Gastroesophageal sphincter (tissue), 4 donors: ENCODE data around the gene CEBPE. TPM values are rescaled to one million over a fixed set of nuclear protein-coding genes. Genes with fewer than 3 reads are reported as not detected.

Source experiments
- ATAC-seq: fragments of 150-250 bp; one replicate; pipeline ENCODE4 v1.9.1; 2016; ENCODE audit warnings: mild to moderate bottlenecking, moderate library complexity
- H3K27ac ChIP-seq, 4 donors: fragments of 200-600 bp; sonication (generic) in 3 of 4; 1 replicate in 3 of 4; 2 replicates in 1 of 4; pipeline ENCODE4 v1.5.1; 2016 to 2019
- H3K27me3 ChIP-seq: fragments of 200-600 bp; sonication (generic); one replicate; pipeline ENCODE4 v1.5.1; 2019
- H3K36me3 ChIP-seq, 2 donors: fragments of 200-600 bp; sonication (generic); one replicate each; pipeline ENCODE4 v1.5.1; 2019; ENCODE audit warnings: control low read depth in 1 of 2
- H3K4me1 ChIP-seq, 3 donors: fragments of 200-600 bp; sonication (generic); 1 replicate in 2 of 3; 2 replicates in 1 of 3; pipeline ENCODE4 v1.5.1; 2016 to 2019; ENCODE audit warnings: control low read depth in 2 of 3
- H3K4me3 ChIP-seq, 2 donors: fragments of 200-600 bp; sonication (generic); one replicate each; pipeline ENCODE4 v1.5.1; 2019; ENCODE audit warnings: mild to moderate bottlenecking in 1 of 2, moderate library complexity in 1 of 2
- H3K9me3 ChIP-seq, 3 donors: fragments of 200-600 bp; sonication (generic); one replicate each; pipeline ENCODE4 v1.5.1; 2017 to 2019; ENCODE audit warnings: control low read depth in 2 of 3
- CTCF ChIP-seq, 4 experiments: fragments of 200-600 bp in 2 of 4; fragments of 450-650 bp in 2 of 4; sonication (generic) in 1 of 4; IDR thresholded peaks; one replicate each; pipeline ENCODE4 v1.5.1; 2017 to 2019; ENCODE audit warnings: antibody characterized with exemption in 4 of 4, mild to moderate bottlenecking in 2 of 4, moderate library complexity in 2 of 4
- EP300 ChIP-seq: sonication (generic); formaldehyde crosslinking; IDR thresholded peaks from one replicate; pipeline ENCODE4 v1.6.1; 2017; ENCODE audit warnings: antibody characterized with exemption, mild to moderate bottlenecking
- POLR2A ChIP-seq, 2 donors: fragments of 450-650 bp; IDR thresholded peaks; one replicate each; pipeline ENCODE4 v1.6.1; 2017; ENCODE audit warnings: antibody characterized with exemption in 2 of 2, mild to moderate bottlenecking in 2 of 2, moderate library complexity in 1 of 2
- POLR2AphosphoS5 ChIP-seq: sonication (generic); formaldehyde crosslinking; IDR thresholded peaks from one replicate; pipeline ENCODE4 v1.6.1; 2017; ENCODE audit warnings: antibody characterized with exemption
- WGBS, 2 donors: methylation state at CpG; one replicate each; pipeline ENCODE4 v1.1.5; 2018; ENCODE audit warnings: low coverage in 1 of 2; 5-methylcytosine and 5-hydroxymethylcytosine counted together
- total RNA-seq, 4 donors: library from RNA; depleted of rRNA; stranded (reverse); fragments of >200 nt; gene quantifications; one replicate each; pipeline ENCODE4 v1.1.0, GENCODE V29; 2016

CEBPE gene
- total RNA-seq, 4 donors from 2014 or later = not detected

DNA sequence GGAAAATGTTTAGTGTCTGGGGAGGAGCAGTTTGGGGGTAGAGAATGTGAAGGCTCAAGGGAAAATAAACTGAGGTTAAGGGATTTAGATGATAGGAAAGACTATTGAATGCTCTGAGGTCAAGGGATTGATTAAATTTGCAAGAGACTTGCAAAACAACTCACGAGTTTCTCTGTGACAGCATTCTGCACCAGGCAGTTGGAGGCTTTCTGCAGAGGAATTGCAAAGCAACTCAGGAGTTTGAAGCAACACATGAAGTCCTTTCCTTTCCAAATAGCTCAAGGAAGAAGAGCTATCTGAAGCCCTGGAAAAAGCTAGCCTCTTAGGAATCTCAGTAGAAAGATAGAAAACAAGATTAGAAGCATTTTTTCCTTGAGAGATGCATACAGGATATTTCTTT is 40.5 kb upstream of the CEBPE start:
- Histone ChIP-seq H3K27ac (no peak overlapping the region), H3K4me3 (no peak overlapping the region), H3K27me3 (no peaks in the 10 kb centered on the region), H3K36me3 (peaks cover 0 to 33% of the 10 kb centered on the region in 2 donors), H3K9me3 (no peaks in the 10 kb centered on the region), H3K4me1 (peaks cover 3 to 36% (median 8%) of the 10 kb centered on the region in 3 donors)
- ATAC-seq = no peak
- TF ChIP-seq CTCF (IDR thresholded peaks at IDR 0.05) = no peak
- no peak for TF ChIP-seq EP300
- TF ChIP-seq POLR2A (IDR thresholded peaks at IDR 0.05) = no peak
- no peak for TF ChIP-seq POLR2AphosphoS5
- 60 to 64% methylated on average over 1 of the region's 1 CpG for WGBS, 2 donors

DNA sequence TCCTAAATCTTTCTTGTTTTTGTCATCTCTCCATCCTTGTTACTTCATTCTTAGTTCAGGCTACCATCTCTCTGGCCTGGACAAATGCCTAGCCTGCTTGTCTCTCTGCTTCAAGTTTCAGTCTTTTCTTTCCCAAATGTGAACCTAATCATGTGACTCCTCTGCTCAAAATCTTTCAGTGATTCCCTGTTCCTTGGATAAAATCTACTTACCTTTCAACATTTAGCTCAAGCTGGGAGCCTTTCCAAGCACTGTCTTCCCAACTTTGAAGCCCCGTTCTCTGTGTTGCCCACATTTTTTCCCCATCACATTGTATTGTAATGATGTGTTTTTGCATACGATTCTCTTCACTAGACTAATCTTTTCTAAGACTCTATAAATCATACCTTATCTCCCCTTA is 39.7 kb upstream of the CEBPE start:
- WGBS, 2 donors = 77 to 80% methylated on average over 2 of the region's 2 CpGs
- H3K27ac ChIP-seq = no peak overlapping the region
- TF ChIP-seq CTCF (IDR thresholded peaks at IDR 0.05) (no peak), POLR2A (IDR thresholded peaks at IDR 0.05) (no peak)

GRCh38 chr14:23154964-23155587 is 36.0 kb upstream of the CEBPE start:
- H3K9me3 ChIP-seq = no peaks in the 10 kb centered on the region
- peak overlapping the region; percentile 90 to 98 (median 96) for H3K27ac ChIP-seq
- peaks cover 0 to 20% of the 10 kb centered on the region in 2 donors for H3K36me3 ChIP-seq
- 16 to 17% methylated on average over 5 to 9 of the region's 10 CpGs for WGBS, 2 donors
- peak overlapping the region in 1 of 2 donors; percentile 49 for H3K4me3 ChIP-seq
- H3K27me3 ChIP-seq = no peaks in the 10 kb centered on the region
- peak in 2 of 4 experiments; percentile 10 to 34 for TF ChIP-seq CTCF (IDR thresholded peaks at IDR 0.05)
- TF ChIP-seq POLR2A (IDR thresholded peaks at IDR 0.05) = peak; percentile 46
- no peak for TF ChIP-seq EP300
- peak; percentile 90 for TF ChIP-seq POLR2AphosphoS5
- H3K4me1 ChIP-seq = peaks cover 10 to 68% (median 14%) of the 10 kb centered on the region in 3 donors
- peak; percentile 87 for ATAC-seq

More for the DNA sequence above, 39.7 kb upstream of the CEBPE start:
- Histone ChIP-seq H3K4me1 (peaks cover 3 to 44% (median 11%) of the 10 kb centered on the region in 3 donors), H3K4me3 (no peak overlapping the region), H3K36me3 (peaks cover 0 to 25% of the 10 kb centered on the region in 2 donors), H3K27me3 (no peaks in the 10 kb centered on the region), H3K9me3 (no peaks in the 10 kb centered on the region)
- no peak for ATAC-seq

DNA sequence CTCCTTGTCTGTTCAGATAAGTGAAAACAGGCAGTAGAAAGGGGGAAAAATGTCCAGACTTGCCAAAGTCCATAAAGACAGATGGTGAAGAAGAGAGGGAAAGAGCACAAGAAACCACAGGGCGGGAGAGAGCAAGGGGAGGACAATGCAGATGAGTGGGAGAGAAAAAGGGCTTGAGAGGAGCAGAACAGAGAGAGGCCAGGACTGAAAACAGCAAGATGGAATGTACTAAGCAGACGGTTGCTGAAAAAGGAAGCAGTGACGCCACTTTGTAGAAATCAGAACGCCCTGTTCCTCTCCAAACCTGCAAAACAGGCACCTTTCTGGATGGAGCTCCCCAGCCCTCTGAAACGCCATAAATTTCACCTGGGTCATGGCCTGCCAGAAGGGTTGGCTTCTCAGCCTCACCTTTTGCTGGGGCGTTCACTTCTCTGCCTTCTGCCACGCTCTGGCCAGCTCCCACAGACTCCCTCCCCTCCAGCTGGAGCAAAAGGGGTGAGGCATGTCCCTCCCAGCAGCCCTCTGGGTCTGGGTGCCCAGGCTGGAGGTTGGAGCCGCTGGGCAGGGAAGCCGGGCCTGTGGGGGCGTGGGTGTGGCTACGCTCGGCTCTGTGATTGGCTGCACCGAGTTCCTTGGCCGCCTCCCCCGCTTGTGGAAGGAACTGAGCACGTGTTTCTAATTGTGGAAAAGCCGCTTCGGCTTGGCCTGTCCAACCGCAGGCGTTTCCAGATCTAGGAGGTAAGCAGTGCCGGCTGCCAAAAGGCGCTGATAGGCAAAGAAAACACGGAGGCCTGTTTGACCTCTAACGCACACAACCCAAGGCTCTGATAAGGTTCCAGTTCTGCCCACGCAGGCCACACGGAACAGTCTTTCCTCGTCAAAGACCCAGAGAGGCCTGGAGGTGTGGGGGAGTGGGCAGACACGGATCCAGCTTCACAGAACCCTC is 35.1 kb upstream of the CEBPE start:
- Histone ChIP-seq H3K9me3 (no peaks in the 10 kb centered on the region), H3K27ac (peak overlapping the region; percentile 90 to 98 (median 96)), H3K36me3 (peaks cover 0 to 23% of the 10 kb centered on the region in 2 donors), H3K4me1 (peaks cover 10 to 76% (median 14%) of the 10 kb centered on the region in 3 donors), H3K4me3 (peak overlapping the region; percentile 38 to 49), H3K27me3 (no peaks in the 10 kb centered on the region)
- TF ChIP-seq EP300 = peak; percentile 80
- TF ChIP-seq POLR2AphosphoS5 = peak; percentile 82
- peak; percentile 81 to 84 for TF ChIP-seq POLR2A (IDR thresholded peaks at IDR 0.05)
- TF ChIP-seq CTCF (IDR thresholded peaks at IDR 0.05) = no peak
- ATAC-seq = peak; percentile 88
- 25% methylated on average over 5 of the region's 28 CpGs; no CpG with 5 or more reads in 1 of the 2 donors for WGBS, 2 donors
